HepG2 (cell line): Measurements from ENCODE around the gene EXOC3L4. TPM values are rescaled to one million over a fixed set of nuclear protein-coding genes. Genes with fewer than 3 reads are reported as not detected.

Experiments
- ARNTL ChIP-seq: sonication (generic); formaldehyde crosslinking; IDR thresholded peaks from 2 replicates; pipeline ENCODE4 v1.4.0; 2020; ENCODE audit warnings: mild to moderate bottlenecking, missing genetic modification reagents
- CENPT ChIP-seq: sonication (generic); formaldehyde crosslinking; IDR thresholded peaks from 2 replicates; pipeline ENCODE4 v1.8.0; 2022; ENCODE audit warnings: low read depth, mild to moderate bottlenecking, moderate library complexity, missing genetic modification reagents
- CSRNP2 ChIP-seq: sonication (generic); formaldehyde crosslinking; conservative IDR thresholded peaks from 2 replicates; pipeline ENCODE4 v1.8.0; 2022; ENCODE audit warnings: low read depth, missing genetic modification reagents
- ESRRA ChIP-seq: sonication (generic); formaldehyde crosslinking; IDR thresholded peaks from 2 replicates; pipeline ENCODE4 v1.5.1; 2020; ENCODE audit warnings: mild to moderate bottlenecking, low read depth, missing genetic modification reagents
- ETV6 ChIP-seq: sonication (generic); formaldehyde crosslinking; conservative IDR thresholded peaks from 2 replicates; pipeline ENCODE4 v1.4.0; 2020; ENCODE audit warnings: missing genetic modification reagents
- GMEB2 ChIP-seq: IDR thresholded peaks from 2 replicates; pipeline ENCODE4 v1.6.1; 2016; ENCODE audit warnings: missing biosample characterization, missing genetic modification reagents, low read depth
- HDAC1 ChIP-seq: sonication (generic); formaldehyde crosslinking; IDR thresholded peaks from 2 replicates; pipeline ENCODE4 v1.5.1; 2020; ENCODE audit warnings: mild to moderate bottlenecking, missing genetic modification reagents
- IRF1 ChIP-seq: sonication (generic); formaldehyde crosslinking; IDR thresholded peaks from 2 replicates; pipeline ENCODE4 v1.4.0; 2020; ENCODE audit warnings: low read depth, mild to moderate bottlenecking, missing genetic modification reagents
- NCOA2 ChIP-seq: sonication (generic); formaldehyde crosslinking; IDR thresholded peaks from 2 replicates; pipeline ENCODE4 v1.8.0; 2022; ENCODE audit warnings: inconsistent platforms
- NFE2L1 ChIP-seq: sonication (generic); formaldehyde crosslinking; IDR thresholded peaks from 2 replicates; pipeline ENCODE4 v1.4.0; 2020; ENCODE audit warnings: missing genetic modification reagents, mild to moderate bottlenecking, borderline replicate concordance
- NR2F6 ChIP-seq, 2 experiments: IDR thresholded peaks; 2 replicates each; pipeline ENCODE4 v1.6.1; 2016; ENCODE audit warnings: antibody characterized with exemption in 1 of 2, mild to moderate bottlenecking in 1 of 2
- NR3C1 ChIP-seq: sonication (generic); formaldehyde crosslinking; IDR thresholded peaks from 2 replicates; pipeline ENCODE4 v1.4.0; 2020; ENCODE audit warnings: missing genetic modification reagents
- PATZ1 ChIP-seq: sonication (generic); formaldehyde crosslinking; IDR thresholded peaks from 2 replicates; pipeline ENCODE4 v1.4.0; 2020; ENCODE audit warnings: missing genetic modification reagents
- SUZ12 ChIP-seq: fragments of 150-350 bp; IDR thresholded peaks from 2 replicates; pipeline ENCODE4 v1.6.1; 2014; ENCODE audit warnings: low read depth, low read length
- TBX2 ChIP-seq: sonication (generic); formaldehyde crosslinking; IDR thresholded peaks from 2 replicates; pipeline ENCODE4 v1.5.0; 2020; ENCODE audit warnings: missing genetic modification reagents, mild to moderate bottlenecking, borderline replicate concordance
- TFE3 ChIP-seq: IDR thresholded peaks from 2 replicates; pipeline ENCODE4 v1.6.1; 2016
- THAP8 ChIP-seq: sonication (generic); formaldehyde crosslinking; IDR thresholded peaks from 2 replicates; pipeline ENCODE4 v1.5.1; 2020; ENCODE audit warnings: missing genetic modification reagents, mild to moderate bottlenecking, borderline replicate concordance
- U2AF1 ChIP-seq: fragments of 200-400 bp; formaldehyde crosslinking; optimal IDR thresholded peaks from 2 replicates; pipeline ENCODE3; 2017; ENCODE audit warnings: mild to moderate bottlenecking, low read depth, low read length
- ZNF317 ChIP-seq: sonication (generic); formaldehyde crosslinking; IDR thresholded peaks from 2 replicates; pipeline ENCODE4 v1.5.0; 2020; ENCODE audit warnings: mild to moderate bottlenecking, missing genetic modification reagents
- ZNF431 ChIP-seq: sonication (generic); formaldehyde crosslinking; IDR thresholded peaks from 2 replicates; pipeline ENCODE4 v1.9.0; 2022; ENCODE audit warnings: missing genetic modification reagents, low read depth, mild to moderate bottlenecking, borderline replicate concordance
- ZNF543 ChIP-seq: sonication (generic); formaldehyde crosslinking; IDR thresholded peaks from 2 replicates; pipeline ENCODE4 v1.4.0; 2020; ENCODE audit warnings: mild to moderate bottlenecking, missing genetic modification reagents
- polyA plus RNA-seq, 8 experiments: library from polyadenylated mRNA; depleted of rRNA in 3 of 8; stranded (reverse) in 7 of 8; unstranded in 1 of 8; fragments of >200 nt; fragmentation: Illumina TruSeq in 4 of 8; extraction: Trizol in 4 of 8; gene quantifications; 2 replicates each; pipeline versions ENCODE4 v1.2.1 to v1.2.3, GENCODE V29; 2011 to 2016; ENCODE audit warnings: low read depth in 4 of 8, missing spikeins in 1 of 8, mixed read lengths in 1 of 8; ENCODE audit not compliant: insufficient read depth in 1 of 8
- total RNA-seq, 5 experiments: library from RNA; depleted of rRNA; stranded (reverse); fragments of >200 nt; fragmentation: Illumina TruSeq; extraction: Trizol; gene quantifications; 2 replicates each; pipeline ENCODE4 v1.2.3, GENCODE V29; 2016; ENCODE audit warnings: low read depth in 1 of 5

The EXOC3L4 gene
- total and polyA plus RNA-seq, 2 of the 13 experiments (the other 11 are each of a cell fraction or from before 2014, with no cell fraction given), result 11.8 to 27.0 TPM

GRCh38 chr14:103097994-103098957 lies 3.8 kb downstream of the EXOC3L4 start (continued):
- TF ChIP-seq CENPT, result no peak
- TF ChIP-seq CSRNP2, result no peak
- no peak for TF ChIP-seq ETV6 (CRISPR knock-in tag)
- no peak for TF ChIP-seq TBX2 (CRISPR knock-in tag)
- no peak; the same call in 1 of the 2 replicates for TF ChIP-seq ESRRA (CRISPR knock-in tag)
- TF ChIP-seq IRF1, result no peak
- TF ChIP-seq TFE3 (CRISPR knock-in tag), result no peak
- TF ChIP-seq ARNTL (CRISPR knock-in tag), result no peak
- no peak for TF ChIP-seq SUZ12
- TF ChIP-seq NR3C1 (CRISPR knock-in tag), result no peak
- no peak for TF ChIP-seq NCOA2 (CRISPR knock-in tag)
- TF ChIP-seq GMEB2 (CRISPR knock-in tag), result no peak
- no peak for TF ChIP-seq NR2F6 (IDR thresholded peaks at IDR 0.05)
- peak; percentile 35; the same call in 1 of the 2 replicates for TF ChIP-seq NR2F6 (CRISPR knock-in tag; IDR thresholded peaks at IDR 0.05)
- TF ChIP-seq THAP8 (CRISPR knock-in tag), result no peak
- TF ChIP-seq ZNF431 (CRISPR knock-in tag), result no peak
- TF ChIP-seq ZNF543 (CRISPR knock-in tag), result no peak; the same call in 1 of the 2 replicates
- TF ChIP-seq NFE2L1 (CRISPR knock-in tag), result no peak
- TF ChIP-seq HDAC1 (CRISPR knock-in tag), result peak; percentile 5; the same call in 1 of the 2 replicates
- TF ChIP-seq PATZ1 (CRISPR knock-in tag), result no peak
- no peak for TF ChIP-seq ZNF317 (CRISPR knock-in tag)
- TF ChIP-seq U2AF1, result no peak
